ENCODE data around the gene BCAS3. TPM values are rescaled to one million over a fixed set of nuclear protein-coding genes. Genes with fewer than 3 reads are reported as not detected.

BCAS3 gene
- total RNA-seq, 4 donors from 2014 or later = 41.0 to 81.4 (median 45.6) TPM

DNA sequence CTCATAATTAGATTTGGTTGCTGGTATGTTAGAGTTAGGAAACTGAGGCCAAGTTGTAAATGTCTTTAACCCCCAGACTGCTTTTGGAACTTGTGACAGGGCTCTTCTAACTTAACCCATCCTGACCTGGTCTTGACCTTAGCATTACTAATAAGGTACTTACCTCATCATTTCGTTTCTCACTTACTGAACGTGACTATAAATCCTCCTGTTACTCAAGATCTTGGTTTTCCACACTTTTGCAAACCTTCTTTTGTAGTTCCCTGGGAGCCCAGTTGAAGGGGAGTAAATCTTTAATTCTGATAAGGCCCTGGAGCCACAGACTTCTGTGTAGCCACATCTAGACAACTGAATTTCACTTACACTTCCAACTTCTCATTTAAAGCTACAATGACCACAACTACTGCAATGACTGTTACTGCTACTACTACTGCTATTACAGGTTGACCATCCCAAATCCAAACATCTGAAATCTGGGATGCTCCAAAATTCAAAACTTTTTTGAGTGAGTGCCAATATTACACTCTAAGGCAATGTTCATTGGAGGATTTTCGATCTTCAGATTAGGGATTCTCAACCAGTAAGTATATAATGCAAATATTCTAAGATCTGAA lies 473.1 kb downstream of the BCAS3 start:
- no peaks in the 10 kb centered on the region for H3K36me3 ChIP-seq
- H3K4me1 ChIP-seq = no peaks in the 10 kb centered on the region
- TF ChIP-seq EP300 (IDR thresholded peaks at IDR 0.05) = no peak
- no peak for TF ChIP-seq POLR2AphosphoS5 (IDR thresholded peaks at IDR 0.05)
- TF ChIP-seq POLR2A (IDR thresholded peaks at IDR 0.05) = no peak
- TF ChIP-seq, protein P1, sequence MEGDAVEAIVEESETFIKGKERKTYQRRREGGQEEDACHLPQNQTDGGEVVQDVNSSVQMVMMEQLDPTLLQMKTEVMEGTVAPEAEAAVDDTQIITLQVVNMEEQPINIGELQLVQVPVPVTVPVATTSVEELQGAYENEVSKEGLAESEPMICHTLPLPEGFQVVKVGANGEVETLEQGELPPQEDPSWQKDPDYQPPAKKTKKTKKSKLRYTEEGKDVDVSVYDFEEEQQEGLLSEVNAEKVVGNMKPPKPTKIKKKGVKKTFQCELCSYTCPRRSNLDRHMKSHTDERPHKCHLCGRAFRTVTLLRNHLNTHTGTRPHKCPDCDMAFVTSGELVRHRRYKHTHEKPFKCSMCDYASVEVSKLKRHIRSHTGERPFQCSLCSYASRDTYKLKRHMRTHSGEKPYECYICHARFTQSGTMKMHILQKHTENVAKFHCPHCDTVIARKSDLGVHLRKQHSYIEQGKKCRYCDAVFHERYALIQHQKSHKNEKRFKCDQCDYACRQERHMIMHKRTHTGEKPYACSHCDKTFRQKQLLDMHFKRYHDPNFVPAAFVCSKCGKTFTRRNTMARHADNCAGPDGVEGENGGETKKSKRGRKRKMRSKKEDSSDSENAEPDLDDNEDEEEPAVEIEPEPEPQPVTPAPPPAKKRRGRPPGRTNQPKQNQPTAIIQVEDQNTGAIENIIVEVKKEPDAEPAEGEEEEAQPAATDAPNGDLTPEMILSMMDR (IDR thresholded peaks at IDR 0.05) = no peak
- DNase-seq (ENCODE audit: low spot score in 2 of 2) = no peak
- no peak overlapping the region for H3K27ac ChIP-seq
- H3K4me3 ChIP-seq = no peak overlapping the region
- no peaks in the 10 kb centered on the region for H3K27me3 ChIP-seq
- H3K9me3 ChIP-seq = no peaks in the 10 kb centered on the region
- 90% methylated on average over 3 of the region's 3 CpGs for WGBS

DNA sequence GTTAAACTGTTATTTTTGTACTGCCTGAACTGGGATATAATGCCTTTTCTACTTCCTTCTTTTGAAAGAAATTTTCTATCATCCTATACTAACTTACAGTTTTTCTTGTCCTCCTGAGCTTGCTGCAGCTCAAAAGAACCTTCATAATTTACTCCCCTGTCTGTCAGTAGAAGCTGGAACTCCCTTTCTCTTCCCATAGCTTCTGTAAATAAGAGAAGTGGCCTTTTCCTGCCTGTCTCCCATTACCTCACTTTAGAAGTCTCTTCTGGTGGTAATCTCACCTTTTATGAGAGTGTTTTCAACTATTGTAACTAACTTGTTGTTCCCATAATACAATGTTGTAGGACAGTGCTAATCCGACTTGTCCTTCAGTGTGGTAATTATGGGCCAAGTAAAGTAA lies 475.2 kb downstream of the BCAS3 start:
- 95% methylated on average over 1 of the region's 1 CpG for WGBS
- H3K4me1 ChIP-seq = no peaks in the 10 kb centered on the region
- H3K4me3 ChIP-seq = no peak overlapping the region
- H3K27ac ChIP-seq = no peak overlapping the region
- no peaks in the 10 kb centered on the region for H3K9me3 ChIP-seq
- no peaks in the 10 kb centered on the region for H3K27me3 ChIP-seq
- no peak for DNase-seq (ENCODE audit: low spot score in 2 of 2)
- TF ChIP-seq EP300 (IDR thresholded peaks at IDR 0.05) (no peak), POLR2AphosphoS5 (IDR thresholded peaks at IDR 0.05) (no peak), POLR2A (IDR thresholded peaks at IDR 0.05) (no peak)
- TF ChIP-seq, protein P1 (IDR thresholded peaks at IDR 0.05) = no peak
- no peaks in the 10 kb centered on the region for H3K36me3 ChIP-seq

DNA sequence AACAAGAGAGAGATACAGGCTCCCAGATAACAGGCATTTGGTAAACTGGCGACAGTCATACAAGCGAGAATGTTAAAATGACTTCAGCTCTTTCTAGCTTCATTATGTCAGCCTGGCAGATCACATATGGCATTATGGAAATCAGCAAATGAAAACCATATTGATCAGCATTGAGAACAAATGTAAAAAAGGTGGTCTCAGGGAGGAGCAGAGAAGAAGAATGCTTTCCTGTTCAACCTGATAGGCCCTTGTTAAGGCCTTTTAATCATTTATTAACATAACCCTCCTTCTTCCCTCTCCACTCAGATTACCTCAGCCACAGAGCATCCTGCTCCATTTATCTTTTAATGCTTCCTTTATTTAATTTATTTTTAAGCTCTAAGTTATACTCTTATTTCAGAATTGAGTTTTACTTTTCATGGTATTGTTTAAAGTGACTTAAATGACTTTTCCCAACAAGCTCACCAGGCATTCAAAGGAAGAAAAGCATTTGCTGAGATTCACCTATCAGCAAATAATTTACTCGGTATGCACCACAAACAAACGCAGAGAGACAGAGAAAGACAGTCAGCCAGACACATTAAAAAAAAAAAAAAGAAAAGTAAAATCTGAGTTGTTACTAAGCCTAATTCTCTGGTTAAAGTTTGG lies 478.1 kb downstream of the BCAS3 start:
- WGBS = 95% methylated on average over 4 of the region's 4 CpGs
- Histone ChIP-seq H3K27ac (no peak overlapping the region), H3K4me3 (no peak overlapping the region), H3K4me1 (no peaks in the 10 kb centered on the region), H3K9me3 (no peaks in the 10 kb centered on the region), H3K36me3 (no peaks in the 10 kb centered on the region), H3K27me3 (no peaks in the 10 kb centered on the region)
- DNase-seq (ENCODE audit: low spot score in 2 of 2) = no peak
- TF ChIP-seq, protein P1 (IDR thresholded peaks at IDR 0.05) = no peak
- TF ChIP-seq POLR2AphosphoS5 (IDR thresholded peaks at IDR 0.05) (no peak), EP300 (IDR thresholded peaks at IDR 0.05) (no peak), POLR2A (IDR thresholded peaks at IDR 0.05) (no peak)

DNA sequence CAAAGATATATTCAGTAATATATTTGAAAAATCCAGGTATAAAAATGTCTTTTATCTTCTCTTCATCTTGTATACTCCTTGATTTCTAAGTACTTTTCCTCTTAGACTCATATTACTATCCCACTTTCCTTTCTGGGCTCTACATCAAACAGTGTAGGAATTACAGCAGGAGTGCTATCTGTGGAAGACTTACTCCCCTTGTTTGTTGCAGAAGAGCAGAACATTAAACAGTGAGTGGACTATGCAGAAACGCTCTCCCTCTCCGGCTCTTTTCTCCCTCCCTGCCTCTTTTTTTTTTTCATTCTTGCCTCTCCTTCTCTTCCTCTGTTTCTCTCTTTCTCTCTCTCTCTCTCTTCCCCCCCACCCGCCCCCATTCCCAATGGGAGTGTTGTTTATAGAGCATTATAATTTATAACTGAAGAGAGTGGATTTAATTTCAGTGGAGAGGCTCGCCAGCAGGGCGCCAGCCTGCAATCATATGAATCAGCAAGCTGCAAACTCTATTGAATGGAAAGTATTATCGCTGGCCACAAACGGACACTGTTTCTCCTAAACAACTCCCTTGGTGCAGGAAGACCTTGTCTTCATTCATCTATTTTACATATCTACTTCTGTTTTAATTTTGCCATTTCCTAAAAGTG lies 479.7 kb downstream of the BCAS3 start:
- no peaks in the 10 kb centered on the region for H3K4me1 ChIP-seq
- no peak for DNase-seq (ENCODE audit: low spot score in 2 of 2)
- no peaks in the 10 kb centered on the region for H3K9me3 ChIP-seq
- no peak overlapping the region for H3K27ac ChIP-seq
- 57% methylated on average over 7 of the region's 7 CpGs for WGBS
- H3K36me3 ChIP-seq = no peaks in the 10 kb centered on the region
- no peaks in the 10 kb centered on the region for H3K27me3 ChIP-seq
- H3K4me3 ChIP-seq = no peak overlapping the region
- TF ChIP-seq EP300 (IDR thresholded peaks at IDR 0.05) = no peak
- no peak for TF ChIP-seq POLR2A (IDR thresholded peaks at IDR 0.05)
- TF ChIP-seq, protein P1 (IDR thresholded peaks at IDR 0.05) = no peak
- TF ChIP-seq POLR2AphosphoS5 (IDR thresholded peaks at IDR 0.05) = no peak

DNA sequence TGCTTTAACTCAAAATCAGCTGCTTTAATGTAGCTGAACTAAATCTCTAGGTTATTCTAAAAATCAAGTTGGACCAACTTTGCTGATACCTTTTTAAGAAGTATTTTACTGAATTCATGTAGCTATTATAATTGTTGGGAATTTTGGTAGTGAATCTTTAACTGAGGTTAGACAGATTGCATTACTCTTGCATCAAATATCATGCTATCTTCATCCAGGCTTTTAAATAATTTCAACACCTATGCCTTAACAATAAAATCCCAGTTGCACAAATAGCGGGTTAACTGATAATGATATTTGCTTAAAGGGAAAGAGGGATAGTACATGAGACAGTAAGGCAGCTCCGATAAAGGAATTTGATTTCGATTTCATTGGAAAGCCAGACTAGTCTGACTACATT lies 480.7 kb downstream of the BCAS3 start:
- DNase-seq (ENCODE audit: low spot score in 2 of 2) = no peak
- Histone ChIP-seq H3K27ac (no peak overlapping the region), H3K4me1 (no peaks in the 10 kb centered on the region), H3K36me3 (no peaks in the 10 kb centered on the region), H3K9me3 (no peaks in the 10 kb centered on the region), H3K27me3 (no peaks in the 10 kb centered on the region), H3K4me3 (no peak overlapping the region)
- TF ChIP-seq, protein P1 (IDR thresholded peaks at IDR 0.05) = no peak
- TF ChIP-seq POLR2AphosphoS5 (IDR thresholded peaks at IDR 0.05) (no peak), POLR2A (IDR thresholded peaks at IDR 0.05) (no peak), EP300 (IDR thresholded peaks at IDR 0.05) (no peak)
- WGBS = 92% methylated on average over 3 of the region's 3 CpGs
